CD4-positive, alpha-beta T cell treated with Interleukin-1 beta for 1 hour (primary cell): ENCODE results near the gene PUDP.
"Not testable (repeated sequence)": the region's sequence is repeated elsewhere in the genome, so short reads cannot be mapped to it uniquely, and the experiment has no call there.

Source experiments
- DNase-seq, 2 donors: peaks; one replicate each; pipeline ENCODE4 v3.0.0-alpha.2; 2020 to 2022

PUDP gene

DNA sequence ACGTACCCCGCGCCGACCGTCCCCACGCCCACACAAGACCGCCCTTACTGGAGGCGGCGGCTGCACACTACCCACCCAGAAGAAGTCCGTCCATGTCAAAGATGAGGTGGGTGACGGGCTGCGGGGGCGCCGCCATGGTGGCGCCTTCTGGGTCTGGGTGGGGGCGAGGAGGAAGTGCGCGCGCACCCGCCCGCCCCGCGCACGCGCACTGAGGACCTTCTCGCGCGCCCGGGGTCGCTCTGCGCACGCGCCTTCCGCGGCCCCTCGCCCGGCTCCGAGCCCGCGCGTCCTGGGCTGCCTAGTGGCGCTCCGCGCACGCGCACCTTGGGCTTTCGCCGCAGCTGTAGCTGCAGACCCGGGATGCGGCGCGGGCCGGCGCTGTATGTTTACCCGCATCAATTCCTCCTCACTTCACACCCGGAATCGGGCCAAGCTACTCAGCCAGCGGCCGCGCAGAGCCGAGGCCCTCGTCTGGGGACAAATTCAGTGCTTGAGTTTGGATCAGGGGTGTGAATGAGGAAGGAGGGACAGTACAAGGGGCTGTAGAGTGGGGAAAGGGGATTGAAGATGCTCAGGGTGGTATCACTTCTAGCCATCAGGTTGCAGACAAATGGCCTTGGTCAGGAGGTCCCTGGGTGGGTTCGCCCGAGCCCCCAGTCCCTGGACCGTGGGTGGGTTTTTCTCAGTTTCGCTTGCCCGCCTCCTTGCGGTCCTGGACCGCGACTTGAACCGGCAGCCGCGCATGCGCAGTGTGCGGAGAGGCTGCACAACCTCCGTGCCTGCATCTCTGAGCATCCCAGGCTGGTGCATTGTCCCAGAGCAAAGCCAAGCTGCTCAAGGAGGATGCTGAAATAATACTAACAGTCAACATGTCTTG lies at the start of gene PUDP:
Gene PUDP (minus strand): TSS at position 176 of the 877 bp plus-strand sequence. CDS start 40 bp downstream, at position 136.
- DNase-seq = peak; percentile 86 to 95

DNA sequence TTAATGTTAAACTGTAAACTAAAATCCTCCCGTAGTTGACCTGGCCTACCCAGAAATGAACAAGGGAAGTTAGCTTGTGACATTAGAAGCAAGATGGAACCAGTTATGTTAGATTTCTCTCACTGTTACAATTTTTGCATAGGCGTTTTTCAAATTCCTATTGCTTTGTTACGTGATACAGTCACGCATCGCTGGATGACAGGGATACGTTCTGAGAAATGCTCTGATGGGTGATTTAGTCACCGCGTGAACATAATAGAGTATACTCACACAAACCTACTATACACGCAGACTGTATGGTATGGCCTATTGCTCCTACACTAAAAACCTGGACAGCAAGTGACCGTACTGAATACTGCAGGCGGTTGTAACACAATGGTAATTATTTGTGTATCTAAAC lies 46.7 kb upstream of the PUDP start:
- no peak for DNase-seq

DNA sequence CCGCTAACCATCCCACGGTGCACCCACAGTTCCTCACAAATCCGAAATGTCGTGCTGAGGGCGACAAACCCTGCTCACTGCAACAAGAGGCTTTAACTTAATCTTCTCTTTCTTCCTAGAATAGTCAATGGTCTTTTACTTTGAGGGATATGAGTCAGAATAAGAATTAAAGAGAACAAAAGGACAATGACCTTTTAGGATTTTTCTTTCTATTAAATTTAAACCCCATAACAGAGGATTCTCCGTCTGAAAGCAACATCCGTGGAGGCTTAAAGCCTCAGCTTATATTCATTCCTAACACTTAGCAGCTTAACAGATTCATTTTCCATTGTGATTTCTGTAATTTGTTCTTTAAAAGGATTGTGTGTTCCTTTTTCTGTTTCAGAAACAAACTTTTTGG lies 44.9 kb upstream of the PUDP start:
- no peak for DNase-seq

DNA sequence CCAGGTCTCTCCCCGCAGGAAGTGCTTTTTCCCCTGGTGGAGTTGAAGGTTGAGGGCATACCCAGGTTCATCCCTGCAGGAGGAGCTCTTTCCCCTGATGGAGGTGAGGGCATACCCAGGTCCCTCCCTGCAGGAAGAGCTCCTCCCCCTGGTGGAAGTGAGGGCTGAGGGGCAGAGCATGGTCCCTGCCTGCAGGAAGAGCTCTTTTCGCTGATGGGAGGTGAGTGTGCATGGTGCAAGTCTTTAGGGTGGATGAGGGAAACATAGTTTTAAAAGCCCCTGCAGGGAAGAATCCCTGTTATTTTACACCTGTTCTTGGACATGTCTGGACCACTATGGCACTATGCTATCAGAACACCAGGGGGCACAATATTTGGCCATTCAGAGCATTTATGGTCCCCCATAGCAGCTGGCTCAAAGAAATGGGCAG lies 43.7 kb upstream of the PUDP start:
- DNase-seq = no peak

DNA sequence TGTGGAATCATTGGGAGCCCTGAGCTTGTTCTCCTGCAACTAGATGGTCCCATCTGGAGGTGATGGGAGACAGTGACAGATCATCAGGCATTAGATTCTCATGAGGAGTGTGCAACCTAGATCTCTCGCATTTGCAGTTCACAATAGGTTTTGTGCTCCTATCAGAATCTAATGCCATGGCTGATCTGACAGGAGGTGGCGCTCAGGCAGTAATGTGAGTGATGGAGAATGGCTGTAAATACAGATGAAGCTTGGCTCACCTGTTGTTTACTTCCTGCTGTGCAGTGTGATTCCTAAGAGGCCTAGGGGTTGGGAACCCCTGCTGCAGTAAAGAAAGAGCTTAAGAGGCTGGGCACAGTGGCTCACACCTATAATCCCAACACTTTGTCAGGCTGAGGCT lies 42.2 kb upstream of the PUDP start:
- DNase-seq = no peak

DNA sequence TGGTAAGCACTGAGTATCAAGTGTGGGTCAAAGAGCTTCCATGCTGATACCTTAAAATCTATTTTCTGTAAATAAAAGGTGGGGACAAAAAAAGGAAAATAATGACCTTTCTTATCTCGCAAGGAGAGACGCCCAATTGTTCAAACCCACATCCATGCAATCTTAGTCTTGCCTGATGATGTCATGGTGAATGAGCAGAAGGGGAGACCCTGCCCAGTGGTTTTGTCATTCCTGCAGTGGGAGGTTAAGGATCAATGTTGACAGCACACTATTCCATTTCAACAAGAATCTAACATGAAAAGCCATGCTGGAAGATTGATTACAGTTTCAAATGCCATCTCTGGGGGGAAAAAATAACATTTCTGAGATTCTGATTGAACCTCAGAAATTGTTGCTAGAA lies 40.7 kb upstream of the PUDP start:
- DNase-seq = no peak

DNA sequence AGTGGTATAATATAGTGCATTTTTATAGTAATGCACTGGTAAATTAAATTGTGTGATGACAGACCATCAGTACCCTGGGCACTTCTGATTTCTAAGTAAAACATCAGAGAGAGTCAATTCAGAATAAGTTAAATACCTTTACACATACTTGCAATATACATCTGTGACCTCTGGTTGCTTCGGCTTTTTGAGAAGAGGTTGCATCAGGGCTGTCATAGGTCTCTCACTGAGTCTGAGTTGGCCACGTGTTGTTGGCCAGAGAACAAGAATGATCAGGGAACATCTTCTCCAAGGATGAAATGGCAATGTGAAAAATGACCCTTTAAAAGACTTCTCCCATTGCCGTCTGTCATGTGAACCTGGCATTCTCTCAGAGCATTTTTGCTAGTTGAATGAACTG lies 36.9 kb upstream of the PUDP start:
- DNase-seq = no peak

DNA sequence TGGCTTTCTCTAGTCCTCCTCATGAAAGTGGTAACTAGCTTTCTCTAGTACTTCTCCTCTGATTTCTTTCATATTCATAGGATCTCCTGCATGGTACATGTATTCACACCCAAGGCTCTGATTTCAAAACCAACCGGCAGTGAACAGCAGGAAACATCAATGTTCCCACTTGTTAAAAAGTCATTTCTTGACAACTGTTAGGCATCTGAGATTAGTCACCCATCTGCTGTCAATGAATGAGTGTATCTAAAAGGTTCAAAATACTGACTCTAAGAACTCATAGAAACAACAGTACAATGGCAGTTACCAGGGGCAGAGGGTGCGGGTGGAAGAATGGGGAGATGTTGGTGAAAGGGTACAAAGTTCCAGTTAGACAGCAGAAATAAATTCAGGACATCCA lies 31.5 kb upstream of the PUDP start:
- no peak for DNase-seq

DNA sequence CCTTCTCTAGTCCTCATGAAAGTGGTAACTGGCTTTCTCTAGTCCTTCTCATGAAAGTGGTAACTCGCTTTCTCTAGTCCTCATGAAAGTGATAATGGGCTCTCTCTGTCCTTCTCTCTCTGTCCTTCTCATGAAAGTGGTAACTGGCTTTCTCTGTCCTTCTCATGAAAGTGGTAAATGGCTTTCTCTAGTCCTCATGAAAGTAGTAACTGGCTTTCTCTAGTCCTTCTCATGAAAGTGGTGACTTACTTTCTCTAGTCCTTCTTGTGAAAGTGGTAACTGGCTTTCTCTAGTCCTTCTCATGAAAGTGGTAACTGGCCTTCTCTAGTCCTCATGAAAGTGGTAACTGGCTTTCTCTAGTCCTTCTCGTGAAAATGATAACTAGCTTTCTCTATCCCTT lies 30.9 kb upstream of the PUDP start:
- DNase-seq = not testable (repeated sequence)

DNA sequence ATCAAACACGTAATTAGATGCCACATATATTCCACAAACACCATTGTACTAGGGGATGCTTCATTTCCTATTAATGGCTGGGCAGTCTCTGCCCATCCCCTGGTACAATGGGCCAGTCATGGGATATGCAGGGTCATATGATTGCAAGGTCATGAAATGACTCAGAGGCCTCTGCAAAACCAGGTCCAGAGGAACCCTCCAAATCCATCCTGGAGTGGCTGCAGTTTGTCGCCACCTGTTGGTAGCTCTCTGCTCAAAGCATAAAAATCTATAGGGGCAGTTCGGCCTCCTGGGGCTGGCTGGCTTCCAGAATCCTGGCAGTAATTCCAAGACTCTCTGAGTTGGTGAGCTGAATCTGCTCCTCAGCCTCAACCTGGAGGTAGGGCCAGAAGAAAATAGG lies 22.9 kb upstream of the PUDP start:
- DNase-seq = peak; percentile 24 to 31

DNA sequence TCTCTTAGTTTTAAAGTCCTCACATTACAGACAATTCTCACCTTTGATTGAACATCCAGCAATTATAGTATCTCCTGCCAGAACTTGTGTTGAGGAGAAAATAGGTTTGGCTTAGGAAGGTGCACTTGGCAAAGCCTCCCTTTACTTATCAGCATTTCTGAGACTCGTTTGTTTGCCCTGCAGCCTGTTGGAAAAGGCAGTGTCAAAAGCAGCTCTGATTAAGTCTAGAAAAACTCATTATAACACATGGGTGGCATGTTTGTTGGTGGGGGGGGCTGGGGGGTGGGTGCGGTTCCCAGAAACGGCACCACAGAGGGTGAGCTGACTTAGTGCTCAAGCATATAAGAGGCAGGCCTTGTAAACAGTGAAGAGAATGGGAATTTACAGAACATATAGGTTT lies 21.7 kb upstream of the PUDP start:
- DNase-seq = no peak

DNA sequence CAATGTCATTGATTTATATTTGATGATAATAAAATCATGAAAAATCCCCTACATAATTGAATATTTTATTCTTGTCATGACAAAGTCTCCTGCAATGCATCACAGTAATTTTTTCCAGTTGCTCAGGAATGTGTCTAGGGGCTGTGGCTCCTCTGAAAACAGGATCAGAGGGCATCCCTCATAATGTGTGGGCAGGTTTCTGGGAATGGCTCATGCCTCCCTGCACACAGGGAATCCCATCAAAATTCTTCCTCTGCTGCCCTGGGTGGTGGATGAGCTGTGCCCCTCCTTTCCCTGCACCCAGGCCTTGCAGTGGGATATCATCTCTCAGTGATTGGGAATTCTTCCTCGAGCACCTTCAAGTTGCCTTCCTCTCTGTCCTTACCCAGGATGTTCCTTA lies 20.4 kb upstream of the PUDP start:
- no peak for DNase-seq

DNA sequence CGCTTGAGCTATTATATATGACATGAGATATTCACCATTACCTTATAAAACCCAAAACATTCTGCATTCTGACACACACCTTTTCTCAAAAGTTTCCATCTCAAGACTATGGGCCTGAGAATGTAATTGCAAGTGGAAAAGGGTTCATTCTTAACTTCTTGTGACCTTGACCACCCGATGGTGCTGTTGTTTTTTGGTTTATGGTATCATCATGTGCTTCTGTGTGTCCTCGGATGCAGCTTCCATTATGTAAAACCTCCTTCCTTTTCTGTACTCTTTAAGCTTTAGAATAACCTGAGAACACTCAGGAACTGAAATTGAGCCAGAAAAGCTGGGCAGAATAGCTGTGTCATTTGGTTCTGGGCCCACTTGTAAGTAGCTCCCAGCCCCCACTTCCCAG lies 16.2 kb upstream of the PUDP start:
- DNase-seq = no peak

DNA sequence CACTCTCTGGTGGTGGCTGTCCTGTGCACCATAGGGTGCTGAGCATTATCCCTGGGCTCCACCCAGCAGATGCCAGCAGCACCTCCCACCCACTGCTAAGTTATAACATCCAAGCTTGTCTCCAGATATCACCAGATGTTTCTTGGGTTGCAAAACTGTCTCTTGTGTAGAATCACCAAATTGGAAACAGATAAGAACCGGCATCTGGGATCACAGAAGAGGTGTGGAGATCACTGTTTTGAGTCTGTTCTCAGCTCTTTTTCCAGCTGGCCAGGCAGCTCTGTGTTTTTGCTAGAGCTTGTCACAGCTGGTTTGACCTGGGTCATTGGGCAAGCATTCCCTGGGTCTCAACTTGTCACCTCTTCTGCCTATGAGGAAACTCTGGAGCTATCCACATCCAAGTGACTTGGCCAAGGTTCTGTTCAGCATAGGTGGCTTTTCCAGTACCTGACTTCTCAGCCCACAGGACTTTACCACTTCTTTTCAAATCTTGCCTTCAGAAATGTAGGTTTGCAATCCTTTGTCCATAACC lies 15.3 kb upstream of the PUDP start:
- no peak for DNase-seq

DNA sequence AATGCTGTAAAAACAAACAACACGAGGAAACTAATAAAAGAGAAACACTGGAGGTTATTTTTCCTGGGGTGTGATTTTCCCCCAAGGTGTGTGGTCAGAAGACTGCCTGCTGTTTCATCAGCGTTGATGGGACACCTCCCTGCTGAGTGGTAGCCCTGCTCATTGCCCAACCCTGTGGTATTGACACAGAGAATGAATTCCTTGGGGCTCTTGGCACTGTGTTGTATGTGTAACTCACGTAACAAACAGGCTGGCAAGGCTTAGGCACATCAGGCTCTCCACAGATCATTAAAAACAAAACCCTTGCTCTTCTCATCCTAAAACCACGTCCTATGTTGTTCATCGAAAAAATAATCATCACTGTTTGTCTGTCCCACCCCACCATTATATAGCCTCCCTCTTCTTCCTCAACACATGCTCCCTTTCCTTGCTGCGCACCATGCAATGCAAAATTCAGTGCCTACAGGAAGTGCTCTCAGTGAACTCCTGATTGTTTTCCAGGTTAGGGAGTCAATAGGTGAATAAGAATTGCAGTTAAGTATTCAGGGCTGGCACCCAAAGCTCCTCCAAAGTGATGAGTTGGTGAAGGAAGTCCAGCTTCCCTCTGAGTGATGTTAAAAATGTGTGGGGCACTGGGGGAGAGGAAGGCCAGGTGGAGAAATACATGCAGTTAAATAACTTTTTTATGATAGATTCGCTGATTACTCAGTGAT lies 11.4 kb upstream of the PUDP start:
- DNase-seq = no peak

DNA sequence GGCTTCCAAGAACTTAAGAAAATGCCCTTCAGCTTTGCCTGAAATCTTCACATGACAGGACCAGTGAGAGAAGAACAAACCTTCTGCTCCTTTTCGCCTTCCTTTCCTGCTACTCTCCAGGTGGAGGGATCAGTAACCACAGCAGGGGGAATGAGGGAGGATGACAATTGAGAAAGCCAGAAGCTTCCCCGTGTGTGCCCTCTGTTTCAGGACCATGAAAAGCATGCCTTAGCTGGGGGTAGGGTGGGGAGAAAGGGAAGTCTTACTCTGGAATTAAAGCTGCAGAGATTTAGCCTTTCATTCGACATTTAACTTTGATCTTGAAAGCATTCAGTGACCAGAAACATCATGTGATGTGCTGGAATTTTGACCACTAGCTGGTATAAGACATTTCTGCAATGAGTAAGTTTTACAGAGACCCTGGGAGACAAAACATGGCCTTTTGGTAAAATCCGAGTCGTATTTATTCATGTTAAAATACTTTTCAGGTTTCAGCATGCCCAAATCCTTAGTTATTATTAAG lies 10.6 kb upstream of the PUDP start:
- DNase-seq = no peak

DNA sequence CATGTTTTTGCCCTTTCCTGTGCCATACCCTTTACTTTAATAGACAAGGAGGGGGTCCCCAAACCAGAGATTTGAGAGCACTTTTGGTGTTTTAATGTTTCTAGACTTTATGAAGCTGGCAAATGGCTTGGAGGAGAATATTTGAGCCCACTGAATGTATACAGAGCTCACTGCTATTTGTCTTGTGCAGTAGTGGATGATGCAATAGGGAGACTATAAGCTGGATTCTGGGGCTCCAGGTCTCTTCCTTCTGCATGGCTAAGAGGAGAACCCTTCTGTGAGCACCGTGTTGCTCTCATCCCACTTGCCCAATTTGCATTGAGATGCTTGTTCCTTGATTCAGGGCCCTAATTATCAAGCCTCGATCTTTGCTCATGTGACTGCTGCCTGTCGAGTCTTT lies 8.9 kb upstream of the PUDP start:
- DNase-seq = no peak

DNA sequence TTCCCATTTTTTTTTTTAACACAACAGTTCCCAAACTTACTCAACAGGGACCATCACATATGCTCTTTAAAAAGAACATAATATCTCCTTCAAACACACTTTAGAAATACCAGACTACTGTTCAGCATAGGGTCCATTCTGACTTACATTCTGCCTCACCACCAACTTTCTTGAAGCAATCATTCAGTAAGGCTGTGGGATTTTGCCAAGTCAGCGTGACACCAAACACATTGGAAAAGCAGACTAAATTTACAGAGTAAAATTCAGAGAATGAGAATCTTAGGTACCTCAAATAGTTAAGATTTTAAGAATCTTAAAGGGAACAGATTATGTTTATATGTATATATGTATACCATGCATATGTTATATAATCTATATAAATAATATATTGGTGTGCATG lies 7.2 kb upstream of the PUDP start:
- no peak for DNase-seq

DNA sequence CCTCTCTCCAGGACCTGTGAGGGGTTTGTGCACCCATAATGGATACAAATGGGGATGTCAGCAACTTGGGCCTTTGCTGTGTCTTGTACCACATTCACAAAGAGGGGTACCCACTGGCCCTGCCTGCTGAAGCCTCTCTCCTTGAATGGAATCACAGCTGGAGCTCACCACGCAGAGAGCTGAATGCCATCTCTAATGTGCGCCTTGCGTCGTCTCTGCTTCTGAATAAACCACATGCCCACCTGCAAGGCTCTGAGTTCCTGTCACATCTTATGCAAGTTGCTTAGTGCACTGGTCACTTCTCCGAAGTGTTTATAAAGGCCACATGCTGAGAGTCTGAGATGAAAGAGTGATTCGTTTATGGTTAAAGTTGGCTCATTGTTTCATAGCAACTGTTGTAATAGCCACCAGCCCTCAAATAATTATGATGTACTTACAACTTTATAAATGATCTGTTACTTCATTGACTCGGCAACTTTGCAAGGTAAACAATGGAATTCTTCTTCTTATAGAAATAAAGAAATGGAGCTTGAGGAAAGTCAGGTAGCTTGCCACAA lies 6.2 kb upstream of the PUDP start:
- DNase-seq = no peak

DNA sequence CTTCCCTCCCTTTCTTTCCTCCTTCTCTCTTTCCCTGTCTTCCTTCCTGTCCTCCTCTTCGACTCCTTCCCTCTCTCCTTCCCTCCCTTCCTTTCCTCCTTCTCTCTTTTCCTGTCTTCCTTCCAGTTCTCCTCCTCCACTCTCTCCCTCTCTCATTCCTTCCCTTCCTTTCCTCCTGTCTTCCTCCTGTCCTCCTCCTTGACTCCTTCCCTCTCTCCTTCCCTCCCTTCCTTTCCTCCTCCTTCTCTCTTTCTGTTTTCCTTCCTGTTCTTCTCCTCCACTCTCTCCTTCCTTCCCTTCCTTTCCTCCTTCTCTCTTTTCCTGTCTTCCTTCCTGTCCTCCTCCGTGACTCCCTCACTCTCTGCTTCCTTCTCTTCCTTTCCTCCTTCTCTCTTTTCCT lies 5.3 kb upstream of the PUDP start:
- DNase-seq = no peak

DNA sequence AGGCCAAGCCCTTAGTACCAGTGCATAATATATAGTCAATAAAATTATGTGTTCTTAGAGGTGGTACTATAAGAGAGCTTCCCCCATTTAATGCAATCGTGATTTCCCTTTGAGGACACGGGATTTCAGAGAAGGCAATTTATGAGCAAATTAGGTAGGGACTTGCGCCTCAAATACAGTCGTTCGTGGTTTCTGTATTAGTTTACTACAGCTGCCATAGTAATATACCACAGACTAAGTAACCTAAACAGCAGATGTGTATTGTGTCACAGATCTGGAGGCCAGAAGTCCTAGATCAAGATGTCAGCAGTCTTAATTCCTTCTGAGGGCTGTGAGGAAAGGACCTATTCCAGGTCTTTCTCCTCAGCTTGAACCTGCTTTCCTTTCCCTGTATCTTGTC lies 1.5 kb upstream of the PUDP start:
- no peak for DNase-seq

DNA sequence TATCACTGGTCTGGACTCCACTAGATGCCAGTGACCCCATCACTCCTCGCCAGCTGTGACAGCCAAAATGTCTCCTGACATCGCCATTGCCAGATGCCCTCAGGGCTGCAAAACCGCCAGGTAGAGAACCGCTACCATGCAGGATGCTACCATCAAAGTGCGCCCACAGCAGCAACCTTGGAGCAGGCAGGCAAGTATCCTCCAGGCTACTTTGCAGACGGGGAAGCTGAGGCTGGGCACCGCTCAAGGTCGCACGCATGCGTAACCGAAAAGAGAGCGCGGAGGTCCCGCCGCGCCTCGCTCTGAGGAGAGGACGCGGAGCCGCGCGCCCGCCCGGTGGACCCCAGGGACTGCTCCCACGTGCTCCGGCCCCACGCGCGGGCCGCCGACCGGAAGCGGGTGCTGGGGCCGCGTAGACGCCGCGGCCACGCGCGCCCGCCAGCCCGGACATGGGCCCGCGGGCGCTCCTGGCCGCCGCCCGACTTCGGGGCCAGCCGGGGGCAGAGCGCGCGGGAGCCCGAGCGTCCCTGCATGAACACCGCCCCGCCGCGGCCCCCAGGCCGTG lies 458 bp downstream of the PUDP start, which contains the start of gene STS:
Gene STS (plus strand): TSS at position 300 of the 565 bp plus-strand sequence. CDS start 105,488 bp downstream, outside the sequence.
- peak; percentile 27 to 53 for DNase-seq
